Dermis lymphatic vessel endothelial cell (primary cell): ENCODE data around the gene CCNK. TPM values are rescaled to one million over a fixed set of nuclear protein-coding genes. Genes with fewer than 3 reads are reported as not detected.

ENCODE experiments used
- total RNA-seq: library from RNA; depleted of rRNA; stranded (reverse); fragments of >200 nt; gene quantifications from 2 replicates; pipeline ENCODE4 v1.2.1, GENCODE V29; 2014

CCNK gene
- total RNA-seq = 24.2 and 37.4 TPM in 2 replicates

GRCh38 chr14:99480917-99481744 is at the start of gene CCNK:
Gene CCNK (plus strand): TSS chr14:99481409. CDS start chr14:99492678, 11,269 bp downstream.

GRCh38 chr14:99479906-99480869 is 1.0 kb upstream of the CCNK start, which contains the start of gene SETD3:
Gene SETD3 (minus strand): TSS chr14:99480859. CDS start chr14:99465805, 15,054 bp downstream.

Other genes with a start within 250 kb of the CCNK start
- under 0.01 TPM in 2 replicates for gene BCL11B, start 209.2 kb upstream of the CCNK start, total RNA-seq
- 60.2 and 65.2 TPM in 2 replicates for gene SETD3, start 550 bp upstream of the CCNK start, total RNA-seq
- 4.3 and 6.6 TPM in 2 replicates for gene CCDC85C, start 122.8 kb downstream of the CCNK start, total RNA-seq
- 1.2 and 1.6 TPM in 2 replicates for gene HHIPL1, start 163.7 kb downstream of the CCNK start, total RNA-seq
- 0.11 and 0.26 TPM in 2 replicates for gene CYP46A1, start 202.9 kb downstream of the CCNK start, total RNA-seq